RWPE2 (cell line): ENCODE data around the gene MLX.

Source experiments
- ATAC-seq: fragments of 200-7000 bp; cut with Tn5 transposase; 3 replicates; pipeline ENCODE4 v1.9.1; 2021; ENCODE audit warnings: low read depth
- DNase-seq: peaks from one replicate; pipeline ENCODE4 v3.0.0-alpha.2; 2020; ENCODE audit warnings: low spot score
- H3K27ac ChIP-seq: fragments of 450-650 bp; 2 replicates; pipeline ENCODE4 v1.5.1; 2017; ENCODE audit warnings: mild to moderate bottlenecking; ENCODE audit not compliant: poor library complexity, severe bottlenecking
- H3K27me3 ChIP-seq: fragments of 250-450 bp; sonication (Bioruptor Pico); 2 replicates; pipeline ENCODE4 v1.5.1; 2021; ENCODE audit warnings: mild to moderate bottlenecking, moderate library complexity; ENCODE audit not compliant: insufficient read depth, poor library complexity, severe bottlenecking
- H3K36me3 ChIP-seq: fragments of 250-450 bp; sonication (Bioruptor Pico); 2 replicates; pipeline ENCODE4 v1.5.1; 2020; ENCODE audit warnings: low read depth, mild to moderate bottlenecking, moderate library complexity
- H3K4me1 ChIP-seq: fragments of 250-450 bp; sonication (Bioruptor Pico); 2 replicates; pipeline ENCODE4 v1.5.1; 2021; ENCODE audit warnings: mild to moderate bottlenecking, moderate library complexity; ENCODE audit not compliant: insufficient read depth, poor library complexity, severe bottlenecking
- H3K4me3 ChIP-seq: fragments of 250-450 bp; sonication (Bioruptor Pico); 2 replicates; pipeline ENCODE4 v1.5.1; 2021; ENCODE audit warnings: mild to moderate bottlenecking, moderate library complexity; ENCODE audit not compliant: severe bottlenecking
- H3K9me3 ChIP-seq: fragments of 250-450 bp; sonication (Bioruptor Pico); 2 replicates; pipeline ENCODE4 v1.5.1; 2021; ENCODE audit warnings: mild to moderate bottlenecking, moderate library complexity; ENCODE audit not compliant: severe bottlenecking
- CTCF ChIP-seq: fragments of 450-650 bp; IDR thresholded peaks from one replicate; pipeline ENCODE4 v1.5.1; 2017; ENCODE audit warnings: mild to moderate bottlenecking, moderate library complexity; ENCODE audit not compliant: poor library complexity, severe bottlenecking

MLX gene

GRCh38 chr17:42519546-42520491 lies 47.1 kb upstream of the MLX start:
- no peak overlapping the region for H3K4me3 ChIP-seq
- ATAC-seq, result peak; percentile 71
- H3K36me3 ChIP-seq, result 0 out of 2 replicates have a peak, but pooled peaks cover 3% of the 10 kb centered on the region
- H3K9me3 ChIP-seq, result no peaks in the 10 kb centered on the region
- DNase-seq, result peak; percentile 91
- H3K27me3 ChIP-seq, result no peaks in the 10 kb centered on the region
- peak overlapping the region; percentile 97 for H3K27ac ChIP-seq
- H3K4me1 ChIP-seq, result peaks cover 45% of the 10 kb centered on the region
- TF ChIP-seq CTCF, result no peak

- TF ChIP-seq CTCF, result peak; percentile 17
- Histone ChIP-seq H3K4me1 (peaks cover 53% of the 10 kb centered on the region), H3K4me3 (no peak overlapping the region), H3K27ac (peak overlapping the region; percentile 97), H3K36me3 (0 out of 2 replicates have a peak, but pooled peaks cover 3% of the 10 kb centered on the region), H3K9me3 (no peaks in the 10 kb centered on the region), H3K27me3 (no peaks in the 10 kb centered on the region)
- ATAC-seq (no peak), DNase-seq (no peak)
These were observed 46.4 kb upstream of the MLX start for GRCh38 chr17:42520540-42520951.

- DNase-seq, result no peak
- peaks cover 58% of the 10 kb centered on the region for H3K4me1 ChIP-seq
- H3K9me3 ChIP-seq, result no peaks in the 10 kb centered on the region
- H3K27ac ChIP-seq, result peak overlapping the region; percentile 97
- TF ChIP-seq CTCF, result no peak
- H3K4me3 ChIP-seq, result no peak overlapping the region
- no peaks in the 10 kb centered on the region for H3K27me3 ChIP-seq
- ATAC-seq, result no peak
- 0 out of 2 replicates have a peak, but pooled peaks cover 3% of the 10 kb centered on the region for H3K36me3 ChIP-seq
These were observed 45.9 kb upstream of the MLX start for GRCh38 chr17:42521036-42521435.

GRCh38 chr17:42521666-42522262 lies 45.1 kb upstream of the MLX start:
- Histone ChIP-seq H3K9me3 (no peaks in the 10 kb centered on the region), H3K36me3 (0 out of 2 replicates have a peak, but pooled peaks cover 3% of the 10 kb centered on the region), H3K27ac (peak overlapping the region; percentile 97), H3K27me3 (no peaks in the 10 kb centered on the region), H3K4me3 (no peak overlapping the region), H3K4me1 (peaks cover 59% of the 10 kb centered on the region)
- DNase-seq (no peak), ATAC-seq (no peak)
- TF ChIP-seq CTCF, result no peak
